GM12865 (cell line): ENCODE data around the gene LDLRAD4.

ENCODE experiments used
- DNase-seq: peaks from one replicate; pipeline ENCODE4 v3.0.0; 2010; ENCODE audit warnings: low read depth
- H3K4me3 ChIP-seq: 2 replicates; pipeline ENCODE4 v1.5.1; 2011; ENCODE audit warnings: mild to moderate bottlenecking, low read depth, low read length, control low read depth
- CTCF ChIP-seq: IDR thresholded peaks from 2 replicates; pipeline ENCODE4 v1.5.1; 2011; ENCODE audit warnings: low read length, control low read depth, low read depth, inconsistent platforms; ENCODE audit not compliant: insufficient read depth; ENCODE audit errors: missing control alignments

The LDLRAD4 gene

GRCh38 chr18:13524811-13525210 is 306.3 kb downstream of the LDLRAD4 start:
- H3K4me3 ChIP-seq, result no peak overlapping the region
- TF ChIP-seq CTCF, result no peak
- no peak for DNase-seq

GRCh38 chr18:13525381-13526029 is 306.9 kb downstream of the LDLRAD4 start:
- no peak overlapping the region for H3K4me3 ChIP-seq
- no peak for TF ChIP-seq CTCF
- DNase-seq, result no peak

- H3K4me3 ChIP-seq, result no peak overlapping the region
- no peak for TF ChIP-seq CTCF
Measured at GRCh38 chr18:13526519-13526918, 308.0 kb downstream of the LDLRAD4 start.

GRCh38 chr18:13527256-13527655 is 308.7 kb downstream of the LDLRAD4 start:
- no peak for TF ChIP-seq CTCF
- no peak overlapping the region for H3K4me3 ChIP-seq
- DNase-seq, result no peak

More at GRCh38 chr18:13526519-13526918, 308.0 kb downstream of the LDLRAD4 start:
- no peak for DNase-seq

GRCh38 chr18:13527730-13528129 is 309.2 kb downstream of the LDLRAD4 start:
- H3K4me3 ChIP-seq, result no peak overlapping the region
- TF ChIP-seq CTCF, result no peak
- DNase-seq, result no peak

- H3K4me3 ChIP-seq, result no peak overlapping the region
- no peak for DNase-seq
- no peak for TF ChIP-seq CTCF
Measured at GRCh38 chr18:13528739-13529392, 310.3 kb downstream of the LDLRAD4 start.
